Skeletal muscle tissue (tissue), 4 donors: ENCODE measurements around the gene GKN1. TPM values are rescaled to one million over a fixed set of nuclear protein-coding genes. Genes with fewer than 3 reads are reported as not detected.

Source experiments
- H3K27ac ChIP-seq: one replicate; pipeline ENCODE4 v1.7.0; 2013; ENCODE audit warnings: mild to moderate bottlenecking, low read depth, low read length, inconsistent platforms
- H3K27me3 ChIP-seq, 3 donors: one replicate each; pipeline ENCODE4 v1.7.0; 2013; ENCODE audit warnings: low read length in 3 of 3; ENCODE audit not compliant: control insufficient read depth in 3 of 3, insufficient read depth in 3 of 3
- H3K36me3 ChIP-seq, 3 donors: one replicate each; pipeline ENCODE4 v1.7.0; 2013; ENCODE audit warnings: low read length in 3 of 3; ENCODE audit not compliant: control insufficient read depth in 3 of 3, insufficient read depth in 3 of 3
- H3K4me1 ChIP-seq, 3 donors: one replicate each; pipeline ENCODE4 v1.7.0; 2013; ENCODE audit warnings: low read length in 3 of 3, mild to moderate bottlenecking in 3 of 3; ENCODE audit not compliant: control insufficient read depth in 3 of 3, insufficient read depth in 3 of 3
- H3K4me3 ChIP-seq, 3 donors: one replicate each; pipeline ENCODE4 v1.7.0; 2013; ENCODE audit warnings: low read length in 3 of 3
- H3K9ac ChIP-seq, 3 donors: one replicate each; pipeline ENCODE4 v1.7.0; 2013; ENCODE audit warnings: low read length in 3 of 3, mild to moderate bottlenecking in 3 of 3, moderate library complexity in 2 of 3, low read depth in 1 of 3
- H3K9me3 ChIP-seq, 3 donors: one replicate each; pipeline ENCODE4 v1.7.0; 2013; ENCODE audit warnings: low read length in 3 of 3; ENCODE audit not compliant: control insufficient read depth in 3 of 3
- total RNA-seq: library from RNA; depleted of rRNA; stranded (reverse); fragments of >200 nt; gene quantifications from one replicate; pipeline ENCODE4 v1.2.3, GENCODE V29; 2014
- donor health status: Osteomylitis.

Gene GKN1
- total RNA-seq, 1 donor from 2014 or later, result not detected

DNA sequence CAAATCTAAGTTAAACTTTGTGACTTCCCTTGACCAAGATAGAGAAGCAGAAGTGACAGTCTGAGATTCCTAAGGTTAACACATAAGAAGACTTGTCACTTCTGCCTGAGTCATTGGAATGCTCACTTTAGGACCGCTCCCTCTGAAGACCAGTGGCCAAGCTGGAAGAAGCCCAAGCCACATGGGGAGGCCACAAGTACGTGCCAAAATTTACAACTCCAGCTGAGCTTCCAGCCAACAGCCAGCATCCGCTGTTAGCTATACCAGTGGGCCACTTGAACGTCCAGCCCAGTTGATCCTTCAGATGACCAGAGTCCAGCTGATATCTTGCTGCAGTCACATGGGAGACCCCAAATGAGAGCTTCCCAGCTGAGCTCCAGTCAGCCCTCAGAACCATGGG is 20.4 kb downstream of the GKN1 start:
- no peaks in the 10 kb centered on the region for H3K36me3 ChIP-seq
- H3K27me3 ChIP-seq, result no peaks in the 10 kb centered on the region
- H3K27ac ChIP-seq, result no peak overlapping the region
- no peak overlapping the region for H3K9ac ChIP-seq
- H3K4me3 ChIP-seq, result no peak overlapping the region
- no peaks in the 10 kb centered on the region for H3K9me3 ChIP-seq
- peaks cover 0 to 3% (median 0%) of the 10 kb centered on the region in 3 donors for H3K4me1 ChIP-seq

- H3K4me3 ChIP-seq, result no peak overlapping the region
- no peak overlapping the region for H3K9ac ChIP-seq
- H3K36me3 ChIP-seq, result no peaks in the 10 kb centered on the region
- H3K9me3 ChIP-seq, result no peaks in the 10 kb centered on the region
- no peak overlapping the region for H3K27ac ChIP-seq
- peaks cover 0 to 3% (median 0%) of the 10 kb centered on the region in 3 donors for H3K4me1 ChIP-seq
- no peaks in the 10 kb centered on the region for H3K27me3 ChIP-seq
Observed at GRCh38 chr2:68995916-68996315, 21.5 kb downstream of the GKN1 start.

DNA sequence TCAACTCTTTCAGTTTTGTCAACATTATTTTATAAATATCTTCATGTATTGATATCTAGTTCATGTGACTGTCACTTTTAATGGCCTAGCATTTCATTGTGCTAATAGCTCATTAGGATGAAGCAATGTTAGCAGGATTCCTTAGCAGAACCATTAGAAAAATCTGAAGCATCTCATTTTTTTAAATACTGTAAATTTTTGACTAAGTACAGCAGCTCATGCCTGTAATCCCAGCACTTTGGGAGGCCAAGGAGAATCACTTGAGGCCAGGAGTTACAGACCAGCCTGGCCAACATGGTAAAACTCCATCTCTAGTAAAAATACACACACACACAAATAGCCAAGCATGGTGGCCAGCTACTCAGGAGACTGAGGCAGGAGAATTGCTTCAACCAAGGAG is 23.0 kb downstream of the GKN1 start:
- H3K27me3 ChIP-seq, result no peaks in the 10 kb centered on the region

DNA sequence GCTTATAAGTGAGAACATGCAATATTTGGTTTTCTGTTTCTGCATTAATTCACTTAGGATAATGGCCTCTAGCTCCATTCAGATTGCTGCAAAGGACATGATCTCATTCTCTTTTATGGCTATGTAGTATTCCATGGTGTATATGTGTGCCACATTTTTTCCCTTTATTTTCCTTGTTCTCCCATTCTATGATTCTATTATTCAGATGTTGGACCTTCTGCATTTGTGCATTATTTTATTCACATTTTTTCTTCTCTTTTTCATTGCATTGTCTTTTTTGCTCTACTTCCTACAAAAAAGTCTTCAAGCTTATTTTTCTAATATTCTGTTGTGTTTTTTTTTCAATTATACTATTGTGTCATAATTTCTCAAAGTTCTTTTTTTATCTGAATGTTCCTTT is 27.4 kb downstream of the GKN1 start:
- no peak overlapping the region for H3K4me3 ChIP-seq
- no peak overlapping the region for H3K27ac ChIP-seq
- H3K9me3 ChIP-seq, result peaks cover 0 to 4% (median 3%) of the 10 kb centered on the region in 3 donors
- no peaks in the 10 kb centered on the region for H3K27me3 ChIP-seq
- H3K36me3 ChIP-seq, result no peaks in the 10 kb centered on the region
- H3K9ac ChIP-seq, result no peak overlapping the region
- H3K4me1 ChIP-seq, result no peaks in the 10 kb centered on the region

More for the DNA sequence above, 23.0 kb downstream of the GKN1 start:
- Histone ChIP-seq H3K4me3 (no peak overlapping the region), H3K4me1 (peaks cover 0 to 3% (median 0%) of the 10 kb centered on the region in 3 donors), H3K9ac (no peak overlapping the region), H3K9me3 (peaks cover 0 to 4% (median 3%) of the 10 kb centered on the region in 3 donors), H3K36me3 (no peaks in the 10 kb centered on the region), H3K27ac (no peak overlapping the region)

DNA sequence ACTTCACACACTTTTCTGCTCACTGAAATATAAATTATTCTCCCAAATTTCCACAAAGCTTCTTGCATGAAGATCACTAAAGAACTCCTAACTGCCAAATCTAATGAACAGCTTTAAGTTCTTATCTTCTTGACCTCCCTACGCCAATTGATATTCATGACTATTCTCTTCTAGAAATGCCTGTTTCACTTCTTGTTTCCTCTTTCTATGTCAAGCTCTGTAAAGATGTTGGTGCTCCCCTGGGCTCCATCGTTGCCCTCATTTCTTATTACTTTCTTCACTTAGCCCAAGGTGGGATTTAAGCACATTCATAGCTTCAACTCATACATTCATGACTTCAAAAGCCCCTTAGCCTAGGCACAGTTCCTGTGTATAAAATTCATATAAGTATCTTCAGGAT is 29.3 kb downstream of the GKN1 start:
- H3K27me3 ChIP-seq, result no peaks in the 10 kb centered on the region
- no peaks in the 10 kb centered on the region for H3K4me1 ChIP-seq
- no peaks in the 10 kb centered on the region for H3K36me3 ChIP-seq
- peaks cover 0 to 4% (median 3%) of the 10 kb centered on the region in 3 donors for H3K9me3 ChIP-seq
- no peak overlapping the region for H3K27ac ChIP-seq
- no peak overlapping the region for H3K4me3 ChIP-seq
- H3K9ac ChIP-seq, result no peak overlapping the region

GRCh38 chr2:69007169-69007568 is 32.7 kb downstream of the GKN1 start:
- Histone ChIP-seq H3K27me3 (no peaks in the 10 kb centered on the region), H3K9me3 (no peaks in the 10 kb centered on the region), H3K9ac (no peak overlapping the region), H3K36me3 (no peaks in the 10 kb centered on the region), H3K27ac (no peak overlapping the region), H3K4me3 (no peak overlapping the region), H3K4me1 (no peaks in the 10 kb centered on the region)

- Histone ChIP-seq H3K36me3 (no peaks in the 10 kb centered on the region), H3K9me3 (no peaks in the 10 kb centered on the region), H3K4me3 (no peak overlapping the region), H3K4me1 (peaks cover 0 to 3% (median 2%) of the 10 kb centered on the region in 3 donors), H3K27ac (no peak overlapping the region), H3K27me3 (peaks cover 0 to 1% (median 0%) of the 10 kb centered on the region in 3 donors), H3K9ac (no peak overlapping the region)
Observed at GRCh38 chr2:69007603-69008002, 33.2 kb downstream of the GKN1 start.

DNA sequence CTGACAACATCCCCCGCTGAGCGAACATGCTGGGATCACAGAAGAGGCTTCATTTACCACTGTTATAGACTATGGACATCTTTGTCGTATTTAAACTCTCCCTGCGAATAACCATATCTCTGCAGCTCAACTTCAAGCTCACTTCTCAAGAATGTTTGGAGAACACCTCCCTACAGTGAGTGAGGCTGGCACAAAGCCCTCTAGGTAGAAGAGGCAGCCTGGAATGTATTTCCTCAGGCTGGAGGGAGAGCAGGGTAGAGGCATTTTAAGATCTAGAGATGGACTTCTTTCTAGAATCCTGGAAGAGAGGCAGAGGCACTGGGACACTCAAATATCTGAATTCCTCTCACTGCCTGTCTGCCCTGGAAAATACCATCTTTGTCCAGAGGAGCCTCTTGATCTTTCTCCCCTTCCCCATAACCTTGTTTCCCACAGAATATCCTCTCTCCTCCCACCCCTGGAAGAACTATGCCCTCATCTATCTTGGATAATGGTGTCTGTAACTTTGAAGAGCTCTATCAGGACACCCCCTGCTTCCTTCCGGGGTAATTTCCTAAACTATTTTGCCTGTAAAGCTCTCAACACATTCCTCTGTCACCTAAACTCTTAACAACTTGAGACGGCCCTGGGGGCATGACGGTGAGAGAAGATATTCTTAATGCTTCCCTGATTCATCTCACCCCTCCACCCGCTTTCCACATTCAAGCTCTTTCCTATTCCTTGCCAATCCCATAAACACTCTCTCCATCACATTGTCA is 36.2 kb downstream of the GKN1 start:
- Histone ChIP-seq H3K9me3 (no peaks in the 10 kb centered on the region), H3K9ac (no peak overlapping the region), H3K27ac (no peak overlapping the region), H3K27me3 (peaks cover 0 to 18% (median 9%) of the 10 kb centered on the region in 3 donors), H3K36me3 (no peaks in the 10 kb centered on the region), H3K4me3 (no peak overlapping the region), H3K4me1 (peaks cover 15 to 21% (median 17%) of the 10 kb centered on the region in 3 donors)

DNA sequence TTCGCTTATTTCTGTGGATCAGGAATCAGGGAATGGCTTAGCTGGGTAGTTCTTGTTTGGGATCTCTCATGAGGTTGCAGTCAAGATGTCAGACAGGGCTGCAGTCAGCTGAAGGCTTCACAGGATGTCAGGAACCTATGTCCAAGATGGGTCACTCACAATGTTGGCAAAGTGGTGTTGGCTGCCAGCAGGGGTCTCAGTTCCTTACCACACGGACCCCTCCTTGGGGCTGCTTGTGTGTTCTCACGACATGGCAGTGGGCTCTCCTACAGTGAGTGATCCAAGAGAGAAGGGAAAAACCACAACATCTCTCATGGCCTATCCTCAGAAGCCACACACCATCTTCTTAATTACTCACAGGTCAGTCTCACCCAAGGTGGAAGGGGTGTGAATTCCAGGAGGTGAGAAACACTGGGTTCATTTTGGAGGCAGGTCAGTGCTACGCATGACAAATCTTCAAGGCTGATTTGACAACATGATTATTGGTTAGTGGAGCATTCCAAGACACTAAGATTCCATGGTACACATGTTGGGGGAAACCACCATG is 37.2 kb downstream of the GKN1 start:
- Histone ChIP-seq H3K4me1 (peaks cover 17 to 21% (median 19%) of the 10 kb centered on the region in 3 donors), H3K9ac (no peak overlapping the region), H3K27ac (no peak overlapping the region), H3K36me3 (no peaks in the 10 kb centered on the region), H3K4me3 (no peak overlapping the region), H3K27me3 (peaks cover 0 to 18% (median 9%) of the 10 kb centered on the region in 3 donors), H3K9me3 (no peaks in the 10 kb centered on the region)
